ENCODE data around the gene SWSAP1.

DNA sequence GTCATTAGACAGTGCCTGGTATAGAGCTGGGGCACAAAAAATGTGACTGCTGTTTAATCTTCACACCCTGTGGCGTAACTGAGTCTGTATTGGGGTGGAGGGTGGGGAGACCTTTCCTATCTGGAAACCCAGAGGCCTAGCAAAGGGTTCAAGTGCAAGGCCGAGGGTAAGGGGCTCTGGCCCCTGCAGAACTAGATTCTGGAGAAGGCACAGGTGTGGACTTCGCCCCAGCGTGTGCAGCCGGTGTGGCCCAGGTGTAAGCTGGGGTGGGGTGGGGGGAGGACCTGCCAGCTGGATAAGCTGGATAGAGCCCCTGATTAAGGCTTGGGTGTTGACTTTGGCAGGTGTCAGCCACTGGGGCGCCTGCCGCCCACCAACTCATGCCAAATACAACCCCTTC, 36.3 kb upstream of the SWSAP1 start:
- TF ChIP-seq CTCF (IDR thresholded peaks at IDR 0.05) (no peak), POLR2A (IDR thresholded peaks at IDR 0.05) (no peak)

Data from upper lobe of left lung (tissue), 4 donors.